ENCODE results near the gene BCO1.
A peak's percentile ranks its signal among the peaks of the same experiment; 100 is the strongest.

BCO1 gene

GRCh38 chr16:81276323-81276722, 37.8 kb downstream of the BCO1 start:
- no peak for DNase-seq

- DNase-seq = no peak
Observed at GRCh38 chr16:81277541-81278080, 39.1 kb downstream of the BCO1 start.

GRCh38 chr16:81278526-81278925, 40.0 kb downstream of the BCO1 start:
- DNase-seq = no peak

GRCh38 chr16:81279392-81279791, 40.9 kb downstream of the BCO1 start:
- no peak for DNase-seq

GRCh38 chr16:81280393-81280792, 41.9 kb downstream of the BCO1 start:
- DNase-seq = no peak

GRCh38 chr16:81283044-81283443, 44.6 kb downstream of the BCO1 start:
- no peak for DNase-seq

GRCh38 chr16:81284995-81285600, 46.6 kb downstream of the BCO1 start:
- DNase-seq = no peak

GRCh38 chr16:81286190-81286589, 47.7 kb downstream of the BCO1 start:
- no peak for DNase-seq

- DNase-seq = no peak
Observed at GRCh38 chr16:81291117-81291516, 52.6 kb downstream of the BCO1 start.

- DNase-seq = no peak
Observed at GRCh38 chr16:81292936-81293335, 54.4 kb downstream of the BCO1 start.

- DNase-seq = no peak
Observed at GRCh38 chr16:81293909-81294802, 55.7 kb downstream of the BCO1 start.

- no peak for DNase-seq
Observed at GRCh38 chr16:81296631-81297030, 58.1 kb downstream of the BCO1 start.

- DNase-seq = no peak
Observed at GRCh38 chr16:81307770-81308169, 69.3 kb downstream of the BCO1 start.

GRCh38 chr16:81310045-81310644, 71.7 kb downstream of the BCO1 start:
- DNase-seq = no peak

- no peak for DNase-seq
Observed at GRCh38 chr16:81311762-81312161, 73.3 kb downstream of the BCO1 start.

- no peak for DNase-seq
Observed at GRCh38 chr16:81313701-81314602, 75.5 kb downstream of the BCO1 start.

GRCh38 chr16:81314603-81315270, 76.2 kb downstream of the BCO1 start, which contains the start of gene GAN:
GAN (plus strand) TSS chr16:81314962; CDS start chr16:81315114, 152 bp downstream.
- peak; percentile 83 for DNase-seq

GRCh38 chr16:81315271-81316175, 77.0 kb downstream of the BCO1 start:
- DNase-seq = no peak

GRCh38 chr16:81316176-81316496, 77.6 kb downstream of the BCO1 start:
- DNase-seq = no peak

GRCh38 chr16:81318711-81319110, 80.2 kb downstream of the BCO1 start:
- DNase-seq = no peak
